A673 (cell line): ENCODE data around the gene C11orf54.

ENCODE experiments used
- EZH2 ChIP-seq: fragments of 200-600 bp; sonication (generic); IDR thresholded peaks from 2 replicates; pipeline ENCODE4 v1.6.1; 2017; ENCODE audit warnings: borderline replicate concordance, low read depth, mild to moderate bottlenecking, mixed read lengths, antibody characterized with exemption, low read length; ENCODE audit not compliant: poor library complexity, severe bottlenecking
- TF ChIP-seq, protein P1 (sequence below): fragments of 300-800, 200-600 bp; sonication (generic); conservative IDR thresholded peaks from 2 replicates; pipeline ENCODE4 v1.5.1; 2017; ENCODE audit warnings: low read depth, mild to moderate bottlenecking, antibody characterized with exemption, low read length, moderate library complexity, mixed read lengths

DNA sequence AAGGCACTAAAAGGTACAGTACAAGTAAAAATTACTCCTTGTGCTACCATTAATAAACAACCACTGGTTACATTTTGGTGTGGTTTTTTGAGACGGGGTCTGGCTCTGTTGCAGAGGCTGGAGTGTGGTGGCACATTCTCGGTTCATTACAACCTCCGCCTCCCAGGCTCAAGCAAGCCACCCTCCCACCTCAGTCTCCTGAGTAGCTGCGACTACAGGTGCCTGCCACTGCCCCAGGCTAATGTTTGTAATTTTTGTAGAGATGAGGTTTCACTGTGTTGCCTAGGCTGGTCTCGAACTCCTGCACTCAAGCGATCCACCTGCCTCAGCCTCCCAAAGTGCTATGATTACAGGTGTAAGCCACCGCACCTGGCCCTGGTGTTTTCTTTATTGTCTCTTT is 20.9 kb upstream of the C11orf54 start:
- TF ChIP-seq, protein P1, sequence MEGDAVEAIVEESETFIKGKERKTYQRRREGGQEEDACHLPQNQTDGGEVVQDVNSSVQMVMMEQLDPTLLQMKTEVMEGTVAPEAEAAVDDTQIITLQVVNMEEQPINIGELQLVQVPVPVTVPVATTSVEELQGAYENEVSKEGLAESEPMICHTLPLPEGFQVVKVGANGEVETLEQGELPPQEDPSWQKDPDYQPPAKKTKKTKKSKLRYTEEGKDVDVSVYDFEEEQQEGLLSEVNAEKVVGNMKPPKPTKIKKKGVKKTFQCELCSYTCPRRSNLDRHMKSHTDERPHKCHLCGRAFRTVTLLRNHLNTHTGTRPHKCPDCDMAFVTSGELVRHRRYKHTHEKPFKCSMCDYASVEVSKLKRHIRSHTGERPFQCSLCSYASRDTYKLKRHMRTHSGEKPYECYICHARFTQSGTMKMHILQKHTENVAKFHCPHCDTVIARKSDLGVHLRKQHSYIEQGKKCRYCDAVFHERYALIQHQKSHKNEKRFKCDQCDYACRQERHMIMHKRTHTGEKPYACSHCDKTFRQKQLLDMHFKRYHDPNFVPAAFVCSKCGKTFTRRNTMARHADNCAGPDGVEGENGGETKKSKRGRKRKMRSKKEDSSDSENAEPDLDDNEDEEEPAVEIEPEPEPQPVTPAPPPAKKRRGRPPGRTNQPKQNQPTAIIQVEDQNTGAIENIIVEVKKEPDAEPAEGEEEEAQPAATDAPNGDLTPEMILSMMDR: no peak
- no peak for TF ChIP-seq EZH2
